ENCODE measurements around the gene SNX14. TPM values are rescaled to one million over a fixed set of nuclear protein-coding genes. Genes with fewer than 3 reads are reported as not detected.

SNX14 gene
- total and polyA plus RNA-seq, 2 of the 8 experiments (the other 6 are each of a cell fraction or from before 2014, with no cell fraction given): 11.9 to 24.2 TPM

DNA sequence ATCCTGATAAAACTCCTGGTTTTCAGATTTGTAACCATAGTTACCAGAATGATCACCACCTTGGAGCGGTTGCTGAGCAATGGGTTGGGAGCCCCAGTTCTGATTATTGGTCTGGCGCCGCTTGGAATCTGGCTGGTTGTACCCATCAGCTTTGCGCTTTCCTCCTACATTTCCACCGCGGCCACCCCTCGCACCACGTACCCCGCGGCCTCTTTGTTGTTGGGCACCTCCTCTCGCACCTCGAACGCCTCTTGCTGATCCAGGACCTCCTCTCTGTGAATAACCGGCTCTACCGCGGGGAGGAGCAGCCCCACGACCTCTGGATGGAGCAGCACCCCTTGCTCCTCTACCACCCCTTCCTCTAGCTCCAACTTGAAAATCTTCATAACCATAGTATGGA is 21.1 kb upstream of the SNX14 start (continued):
- TF ChIP-seq JUN (IDR thresholded peaks at IDR 0.05; ENCODE audit: low read depth, low read length): no peak
- no peak for TF ChIP-seq BCL11A (IDR thresholded peaks at IDR 0.05; ENCODE audit: low read depth in 2 of 2, low read length in 2 of 2)
- no peak for TF ChIP-seq CBX8 (IDR thresholded peaks at IDR 0.05; ENCODE audit: borderline replicate concordance, low read depth, low read length)
- no peak for TF ChIP-seq EP300 (IDR thresholded peaks at IDR 0.05; ENCODE audit: borderline replicate concordance in 1 of 2, low read depth in 2 of 2, low read length in 2 of 2)
- TF ChIP-seq CHD2 (IDR thresholded peaks at IDR 0.05; ENCODE audit: low read length): no peak
- TF ChIP-seq SIX5 (IDR thresholded peaks at IDR 0.05; ENCODE audit: low read depth, low read length): no peak
- no peak for TF ChIP-seq GTF2F1 (IDR thresholded peaks at IDR 0.05; ENCODE audit: borderline replicate concordance, low read depth, low read length)
- no peak for TF ChIP-seq TAF1 (IDR thresholded peaks at IDR 0.05; ENCODE audit: low read depth, low read length)

Measured in H1 (cell line).